Stimulated activated CD8-positive, alpha-beta memory T cell treated with anti-CD3 and anti-CD28 coated beads, Interleukin-7, amount 100 ng/mL, for 4 hours (primary cell): ENCODE measurements around the gene C10orf62.
"Not testable (repeated sequence)": the region's sequence is repeated elsewhere in the genome, so short reads cannot be mapped to it uniquely, and the experiment has no call there.

Source experiments
- DNase-seq, 2 donors: peaks; one replicate each; pipeline ENCODE4 v3.0.0-alpha.2; 2020; ENCODE audit warnings: low read depth in 2 of 2

C10orf62 gene, protein sequence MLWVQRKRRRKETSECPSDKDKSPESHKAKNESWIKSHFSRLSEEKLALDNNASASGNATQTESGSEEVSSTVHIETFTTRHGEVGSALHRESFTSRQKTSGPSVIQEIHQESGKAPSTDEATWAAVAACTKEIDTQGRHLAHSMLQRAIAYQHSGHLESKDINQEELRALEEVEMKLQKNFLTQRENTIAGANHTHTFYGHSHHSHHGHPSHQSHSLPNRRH

GRCh38 chr10:97589479-97589878 is at the start of gene C10orf62:
Gene C10orf62, plus strand, starts transcription at chr10:97589721. Its CDS starts 177 bp downstream, at chr10:97589898.
- no peak for DNase-seq

- DNase-seq = no peak
Observed at GRCh38 chr10:97540669-97541500, 48.6 kb upstream of the C10orf62 start.

DNA sequence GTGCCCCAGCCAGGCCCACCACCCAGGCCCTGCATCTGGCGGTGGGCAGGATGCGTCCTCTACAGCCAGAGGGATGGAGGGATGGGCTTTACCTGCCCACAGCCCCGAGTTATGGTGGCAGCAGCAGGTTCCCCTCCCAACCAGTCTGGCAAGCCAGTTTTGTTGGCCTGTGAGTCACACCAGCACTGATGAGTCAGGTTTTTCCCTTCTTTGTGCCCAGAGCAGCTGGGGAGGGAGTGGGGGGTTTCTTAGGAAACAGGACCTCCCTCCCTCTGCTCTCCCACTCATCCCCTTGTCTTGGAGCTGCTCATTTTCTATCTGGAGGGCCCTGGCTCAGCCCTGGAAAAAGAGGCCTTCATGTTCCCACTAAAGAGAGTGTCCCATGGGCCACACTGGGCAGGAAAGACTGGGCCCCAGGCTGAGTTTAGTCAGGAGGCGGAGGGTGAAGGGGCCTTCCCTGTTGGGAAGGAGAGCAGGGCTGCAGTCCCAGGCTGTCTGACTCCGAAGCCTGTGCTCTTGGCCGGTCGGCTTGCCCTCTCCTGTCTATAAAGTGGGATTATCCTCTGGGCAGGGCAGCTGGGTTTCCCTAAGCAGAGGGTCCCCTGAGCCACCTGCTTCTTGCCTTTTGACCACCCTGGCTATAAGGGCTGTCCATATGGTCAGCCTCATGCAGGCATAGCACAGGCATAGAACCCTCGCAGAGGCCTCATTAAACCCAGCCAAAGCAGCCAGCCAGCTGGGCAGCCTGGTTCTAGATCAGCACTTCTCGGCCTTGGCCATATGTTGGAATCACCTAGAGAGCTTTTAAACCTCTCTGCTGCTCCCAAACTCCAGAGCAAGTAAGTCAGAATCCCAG is 47.1 kb upstream of the C10orf62 start:
- peak; percentile 26 to 33 for DNase-seq

DNA sequence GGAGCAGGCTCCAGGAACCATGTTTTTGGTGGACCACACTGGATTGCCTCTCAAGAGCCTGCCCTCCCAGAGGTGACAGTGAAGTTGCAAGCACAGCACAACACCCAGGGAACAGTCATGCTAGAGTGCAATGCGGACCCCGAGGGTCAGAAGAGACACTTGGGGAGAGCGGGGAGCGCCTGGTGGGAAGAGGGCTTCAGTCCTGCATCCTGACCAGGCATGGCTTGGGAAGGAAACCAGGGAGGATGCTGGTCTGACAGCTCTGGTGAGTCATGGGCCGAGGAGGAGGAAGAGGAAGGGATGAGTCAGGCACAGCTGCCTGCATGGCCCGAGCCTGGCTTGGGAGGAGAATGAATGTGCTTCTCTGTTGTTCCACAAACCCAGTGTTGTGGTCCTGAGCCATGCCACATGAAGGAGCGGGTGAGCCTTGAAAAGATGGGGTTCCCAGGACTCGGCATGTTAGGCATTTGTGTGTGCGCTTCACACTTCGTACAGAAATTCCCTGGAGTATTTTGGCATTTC is 46.4 kb upstream of the C10orf62 start:
- peak; percentile 26 to 39 for DNase-seq

- no peak for DNase-seq
Observed at GRCh38 chr10:97546456-97547270, 42.9 kb upstream of the C10orf62 start.

DNA sequence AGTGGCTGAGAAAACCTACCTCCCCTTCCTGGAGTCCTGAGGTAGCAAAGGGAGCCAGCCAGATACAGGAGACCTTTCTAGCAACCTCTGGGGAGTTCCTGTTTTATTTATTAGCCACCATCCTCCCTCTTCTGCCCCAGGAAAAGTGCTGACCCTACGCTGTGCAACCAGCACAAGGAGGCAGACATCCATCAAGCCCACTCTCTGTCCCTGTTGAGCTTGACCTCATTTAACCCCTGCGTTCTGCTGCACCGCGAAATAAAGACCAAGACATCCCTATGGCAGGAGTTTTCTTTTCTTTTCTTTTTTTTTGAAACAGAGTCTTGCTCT is 42.3 kb upstream of the C10orf62 start:
- DNase-seq = no peak

GRCh38 chr10:97547962-97548361 is 41.6 kb upstream of the C10orf62 start:
- DNase-seq = no peak

GRCh38 chr10:97548828-97549455 is 40.6 kb upstream of the C10orf62 start:
- no peak for DNase-seq

- DNase-seq = no peak
Observed at GRCh38 chr10:97549587-97550322, 39.8 kb upstream of the C10orf62 start.

- no peak for DNase-seq
Observed at GRCh38 chr10:97550336-97551149, 39.0 kb upstream of the C10orf62 start.

GRCh38 chr10:97551271-97551670 is 38.2 kb upstream of the C10orf62 start:
- no peak for DNase-seq

GRCh38 chr10:97553575-97554031 is 35.9 kb upstream of the C10orf62 start:
- peak; percentile 40 to 43 for DNase-seq

DNA sequence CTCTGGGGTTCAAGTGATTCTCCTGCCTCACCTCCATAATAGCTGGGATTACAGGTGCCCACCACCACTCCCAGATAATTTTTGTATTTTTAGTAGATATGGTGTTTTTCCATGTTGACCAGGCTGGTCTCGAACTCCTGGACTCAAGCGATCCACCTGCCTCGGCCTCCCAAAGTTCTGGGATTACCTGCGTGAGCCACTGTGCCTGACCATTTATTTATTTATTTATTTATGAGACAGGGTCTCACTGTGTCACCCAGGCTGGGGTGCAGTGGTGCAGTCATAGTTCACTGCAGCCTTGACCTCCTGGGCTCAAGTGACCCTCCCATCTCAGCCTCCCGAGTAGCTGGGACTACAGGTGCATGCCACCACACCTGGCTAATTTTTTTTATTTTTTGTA is 35.2 kb upstream of the C10orf62 start:
- not testable (repeated sequence) for DNase-seq

DNA sequence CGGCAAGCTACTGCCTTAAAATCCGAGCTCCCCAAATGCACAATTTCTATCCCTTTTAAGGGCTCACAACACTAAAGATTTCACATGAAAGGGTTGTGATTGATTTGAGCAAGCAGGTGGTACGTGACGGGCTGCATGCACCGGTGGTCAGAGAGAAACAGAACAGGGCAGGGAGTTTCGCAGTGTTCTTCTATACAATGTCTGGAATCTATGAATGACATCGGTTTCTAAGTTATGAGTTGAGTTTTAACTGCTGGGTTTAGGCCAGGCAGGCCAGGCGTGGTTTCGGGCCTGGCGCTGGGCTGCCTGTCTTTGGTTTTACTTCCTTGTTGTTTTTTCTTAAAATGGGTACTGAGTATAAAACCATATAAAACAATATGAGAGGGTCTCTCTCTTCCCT is 34.0 kb upstream of the C10orf62 start:
- DNase-seq = not testable (repeated sequence)

- DNase-seq = not testable (repeated sequence)
Observed at GRCh38 chr10:97560731-97561381, 28.7 kb upstream of the C10orf62 start.

GRCh38 chr10:97561386-97562077 is 28.0 kb upstream of the C10orf62 start:
- not testable (repeated sequence) for DNase-seq

GRCh38 chr10:97562329-97562728 is 27.2 kb upstream of the C10orf62 start:
- not testable (repeated sequence) for DNase-seq

GRCh38 chr10:97563337-97563736 is 26.2 kb upstream of the C10orf62 start:
- no peak for DNase-seq
